ENCODE data around the gene RFLNA. TPM values are rescaled to one million over a fixed set of nuclear protein-coding genes. Genes with fewer than 3 reads are reported as not detected.

The RFLNA gene
- total RNA-seq, 2 experiments from 2014 or later: not detected

DNA sequence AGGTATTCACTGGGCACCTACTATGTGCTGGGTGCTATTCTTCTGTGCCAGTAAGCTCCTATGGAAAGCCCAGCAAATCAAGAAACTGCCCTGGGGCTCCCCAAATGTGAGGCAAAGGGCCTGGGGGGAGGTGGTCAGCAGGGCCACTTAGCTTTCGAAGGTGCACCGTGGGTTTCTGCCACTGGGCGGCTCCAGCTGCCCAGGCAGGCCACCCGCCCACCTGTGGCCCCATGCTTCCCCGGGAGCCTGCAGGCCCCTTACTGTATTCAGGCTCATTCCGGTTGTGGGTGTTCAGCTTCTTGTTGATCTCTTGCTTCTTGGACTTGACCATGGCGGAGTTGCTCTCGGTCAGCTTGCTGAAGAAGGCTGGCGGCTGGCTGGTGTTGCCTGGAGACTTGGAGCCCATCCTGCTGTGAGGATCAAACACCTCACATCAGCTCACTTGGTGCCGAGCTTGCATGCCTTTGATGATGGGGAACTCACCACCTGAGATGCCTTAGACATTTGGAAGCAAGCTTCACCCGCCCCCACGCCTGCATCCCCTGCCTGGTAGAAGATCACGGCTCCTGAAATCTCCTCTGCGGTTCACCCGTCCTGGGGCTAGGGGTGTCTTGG lies 37.3 kb downstream of the RFLNA start:
- Histone ChIP-seq H3K27ac (ENCODE audit: low read depth in 1 of 2, low read length in 2 of 2) (no peak overlapping the region), H3K36me3 (ENCODE audit: insufficient read depth, low read length) (peaks cover 78% of the 10 kb centered on the region), H3K27me3 (ENCODE audit: control insufficient read depth in 1 of 2, insufficient read depth in 2 of 2, low read length in 2 of 2) (no peaks in the 10 kb centered on the region), H3K4me1 (ENCODE audit: insufficient read depth, low read length) (no peaks in the 10 kb centered on the region), H3K4me3 (ENCODE audit: low read length) (no peak overlapping the region), H3K9me3 (ENCODE audit: control insufficient read depth in 1 of 2, insufficient read depth in 1 of 2, low read length in 2 of 2) (no peaks in the 10 kb centered on the region)
- intact Hi-C loops (cut with DNase I, micrococcal nuclease): no loop called here
- H3K27me3 Mint-ChIP-seq: no peaks in the 10 kb centered on the region
- H3K4me3 Mint-ChIP-seq: no peak overlapping the region
- no peaks in the 10 kb centered on the region for H3K9me3 Mint-ChIP-seq
- ATAC-seq (ENCODE audit: poor library complexity) (no peak), DNase-seq (no peak)
- ChIA-PET POLR2A (no interaction called here), CTCF (no interaction called here)
- peaks cover 68% of the 10 kb centered on the region for H3K36me3 Mint-ChIP-seq (ENCODE audit: low read depth)
- no peak overlapping the region for H3K27ac Mint-ChIP-seq
- TF ChIP-seq, protein P1, sequence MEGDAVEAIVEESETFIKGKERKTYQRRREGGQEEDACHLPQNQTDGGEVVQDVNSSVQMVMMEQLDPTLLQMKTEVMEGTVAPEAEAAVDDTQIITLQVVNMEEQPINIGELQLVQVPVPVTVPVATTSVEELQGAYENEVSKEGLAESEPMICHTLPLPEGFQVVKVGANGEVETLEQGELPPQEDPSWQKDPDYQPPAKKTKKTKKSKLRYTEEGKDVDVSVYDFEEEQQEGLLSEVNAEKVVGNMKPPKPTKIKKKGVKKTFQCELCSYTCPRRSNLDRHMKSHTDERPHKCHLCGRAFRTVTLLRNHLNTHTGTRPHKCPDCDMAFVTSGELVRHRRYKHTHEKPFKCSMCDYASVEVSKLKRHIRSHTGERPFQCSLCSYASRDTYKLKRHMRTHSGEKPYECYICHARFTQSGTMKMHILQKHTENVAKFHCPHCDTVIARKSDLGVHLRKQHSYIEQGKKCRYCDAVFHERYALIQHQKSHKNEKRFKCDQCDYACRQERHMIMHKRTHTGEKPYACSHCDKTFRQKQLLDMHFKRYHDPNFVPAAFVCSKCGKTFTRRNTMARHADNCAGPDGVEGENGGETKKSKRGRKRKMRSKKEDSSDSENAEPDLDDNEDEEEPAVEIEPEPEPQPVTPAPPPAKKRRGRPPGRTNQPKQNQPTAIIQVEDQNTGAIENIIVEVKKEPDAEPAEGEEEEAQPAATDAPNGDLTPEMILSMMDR (IDR thresholded peaks at IDR 0.05): no peak
- no peaks in the 10 kb centered on the region for H3K4me1 Mint-ChIP-seq (ENCODE audit: low read depth)

DNA sequence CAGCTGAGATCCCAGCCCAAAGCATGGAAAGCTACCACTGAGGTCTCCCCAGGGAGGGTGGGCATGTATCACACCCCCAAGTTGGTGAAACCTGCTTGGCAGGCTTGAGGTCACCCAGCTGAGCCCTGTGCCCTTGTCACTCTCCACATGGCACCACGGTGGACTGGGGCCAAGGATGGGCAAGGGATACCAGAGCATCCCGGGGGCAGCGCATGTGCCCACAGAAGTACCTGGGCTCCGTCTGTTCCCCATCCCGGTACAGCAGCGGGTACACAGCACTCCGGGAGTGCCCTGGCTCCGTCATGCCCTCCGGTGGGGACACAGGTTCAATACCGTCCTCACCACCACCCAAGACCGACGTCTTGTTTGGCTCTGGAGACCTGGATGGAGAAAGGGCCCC lies 38.0 kb downstream of the RFLNA start:
- POLR2A ChIA-PET: no interaction called here
- H3K27me3 Mint-ChIP-seq: no peaks in the 10 kb centered on the region
- CTCF ChIA-PET: no interaction called here
- DNase-seq: no peak
- Histone ChIP-seq H3K9me3 (ENCODE audit: control insufficient read depth in 1 of 2, insufficient read depth in 1 of 2, low read length in 2 of 2) (no peaks in the 10 kb centered on the region), H3K36me3 (ENCODE audit: insufficient read depth, low read length) (peaks cover 85% of the 10 kb centered on the region), H3K4me1 (ENCODE audit: insufficient read depth, low read length) (no peaks in the 10 kb centered on the region), H3K27ac (ENCODE audit: low read depth in 1 of 2, low read length in 2 of 2) (no peak overlapping the region), H3K27me3 (ENCODE audit: control insufficient read depth in 1 of 2, insufficient read depth in 2 of 2, low read length in 2 of 2) (no peaks in the 10 kb centered on the region), H3K4me3 (ENCODE audit: low read length) (no peak overlapping the region)
- H3K4me1 Mint-ChIP-seq (ENCODE audit: low read depth): no peaks in the 10 kb centered on the region
- intact Hi-C loops (cut with DNase I, micrococcal nuclease): no loop called here
- no peak overlapping the region for H3K4me3 Mint-ChIP-seq
- TF ChIP-seq, protein P1 (IDR thresholded peaks at IDR 0.05): no peak
- H3K36me3 Mint-ChIP-seq (ENCODE audit: low read depth): peaks cover 68% of the 10 kb centered on the region
- no peak overlapping the region for H3K27ac Mint-ChIP-seq
- H3K9me3 Mint-ChIP-seq: no peaks in the 10 kb centered on the region
- no peak for ATAC-seq (ENCODE audit: poor library complexity)

DNA sequence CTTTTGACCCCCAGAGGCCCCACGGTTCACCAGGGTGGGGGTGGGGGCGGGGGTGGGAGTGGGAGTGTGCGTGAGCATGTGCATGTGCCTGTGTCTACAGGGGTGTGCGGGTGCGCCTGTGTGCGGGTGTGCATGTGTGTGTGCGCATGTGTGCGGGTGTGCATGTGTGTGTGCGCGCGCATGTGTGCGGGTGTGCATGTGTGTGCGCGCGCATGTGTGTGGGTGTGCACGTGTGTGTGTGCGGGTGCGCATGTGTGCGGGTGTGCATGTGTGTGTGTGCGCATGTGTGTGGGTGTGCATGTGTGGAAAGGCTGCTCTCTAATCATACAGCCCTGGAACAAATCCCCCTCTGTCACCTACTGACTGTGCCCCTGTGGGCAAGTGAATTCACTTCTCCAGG lies 38.8 kb downstream of the RFLNA start:
- H3K27ac Mint-ChIP-seq: no peak overlapping the region
- H3K9me3 Mint-ChIP-seq: no peaks in the 10 kb centered on the region
- H3K4me3 Mint-ChIP-seq: no peak overlapping the region
- no peaks in the 10 kb centered on the region for H3K27me3 Mint-ChIP-seq
- POLR2A ChIA-PET: no interaction called here
- Histone ChIP-seq H3K9me3 (ENCODE audit: control insufficient read depth in 1 of 2, insufficient read depth in 1 of 2, low read length in 2 of 2) (no peaks in the 10 kb centered on the region), H3K27ac (ENCODE audit: low read depth in 1 of 2, low read length in 2 of 2) (no peak overlapping the region), H3K27me3 (ENCODE audit: control insufficient read depth in 1 of 2, insufficient read depth in 2 of 2, low read length in 2 of 2) (no peaks in the 10 kb centered on the region), H3K36me3 (ENCODE audit: insufficient read depth, low read length) (peaks cover 78% of the 10 kb centered on the region), H3K4me1 (ENCODE audit: insufficient read depth, low read length) (no peaks in the 10 kb centered on the region), H3K4me3 (ENCODE audit: low read length) (no peak overlapping the region)
- H3K4me1 Mint-ChIP-seq (ENCODE audit: low read depth): no peaks in the 10 kb centered on the region
- ATAC-seq (ENCODE audit: poor library complexity) (no peak), DNase-seq (no peak)
- intact Hi-C loops (cut with DNase I, micrococcal nuclease): no loop called here
- H3K36me3 Mint-ChIP-seq (ENCODE audit: low read depth): peaks cover 68% of the 10 kb centered on the region
- TF ChIP-seq, protein P1 (IDR thresholded peaks at IDR 0.05): no peak
- CTCF ChIA-PET: no interaction called here

Data from CD4-positive, alpha-beta T cell (primary cell).